H9 (cell line): ENCODE data around the gene BRWD1. TPM values are rescaled to one million over a fixed set of nuclear protein-coding genes. Genes with fewer than 3 reads are reported as not detected.

Source experiments
- DNase-seq: peaks from one replicate; pipeline ENCODE4 v3.0.0-alpha.2; 2017
- H2AFZ ChIP-seq: one replicate; pipeline ENCODE4 v1.6.1; 2013; ENCODE audit warnings: mild to moderate bottlenecking, low read length, control low read depth, moderate library complexity
- H2AK5ac ChIP-seq: 2 replicates; pipeline ENCODE4 v1.6.1; 2013; ENCODE audit warnings: low read length, control low read depth, mixed read lengths; ENCODE audit not compliant: insufficient read length
- H2BK120ac ChIP-seq: one replicate; pipeline ENCODE4 v1.6.1; 2013; ENCODE audit warnings: low read depth, mild to moderate bottlenecking, low read length, control low read depth, inconsistent platforms; ENCODE audit not compliant: poor library complexity, severe bottlenecking
- H2BK12ac ChIP-seq: 2 replicates; pipeline ENCODE4 v1.6.1; 2013; ENCODE audit warnings: low read length, control low read depth, mixed read lengths, low read depth; ENCODE audit not compliant: insufficient read length
- H2BK15ac ChIP-seq: 2 replicates; pipeline ENCODE4 v1.6.1; 2013; ENCODE audit warnings: low read depth, low read length, control low read depth
- H2BK20ac ChIP-seq: one replicate; pipeline ENCODE4 v1.6.1; 2013; ENCODE audit warnings: low read depth, mild to moderate bottlenecking, low read length, control low read depth, inconsistent platforms; ENCODE audit not compliant: poor library complexity, severe bottlenecking
- H2BK5ac ChIP-seq: 2 replicates; pipeline ENCODE4 v1.6.1; 2013; ENCODE audit warnings: low read length, control low read depth, mixed read lengths; ENCODE audit not compliant: insufficient read length
- H3K14ac ChIP-seq: 2 replicates; pipeline ENCODE4 v1.6.1; 2013; ENCODE audit warnings: low read length, control low read depth; ENCODE audit not compliant: insufficient read depth
- H3K18ac ChIP-seq: 2 replicates; pipeline ENCODE4 v1.6.1; 2013; ENCODE audit warnings: low read depth, mild to moderate bottlenecking, mixed read lengths, low read length, control low read depth; ENCODE audit not compliant: insufficient read length
- H3K23ac ChIP-seq: 2 replicates; pipeline ENCODE4 v1.6.1; 2013; ENCODE audit warnings: low read length, control low read depth, mixed read lengths, low read depth; ENCODE audit not compliant: insufficient read length
- H3K23me2 ChIP-seq: 2 replicates; pipeline ENCODE4 v1.6.1; 2013; ENCODE audit warnings: low read depth, mild to moderate bottlenecking, mixed read lengths, low read length, control low read depth; ENCODE audit not compliant: insufficient read length, poor library complexity, severe bottlenecking
- H3K27ac ChIP-seq: 2 replicates; pipeline ENCODE4 v1.5.1; 2013; ENCODE audit warnings: low read length, control low read depth, mixed read lengths, low read depth; ENCODE audit not compliant: insufficient read length
- H3K27me3 ChIP-seq: 2 replicates; pipeline ENCODE4 v1.6.1; 2013; ENCODE audit warnings: low read length, control low read depth, inconsistent platforms; ENCODE audit not compliant: insufficient read depth
- H3K4ac ChIP-seq: 2 replicates; pipeline ENCODE4 v1.6.1; 2013; ENCODE audit warnings: low read depth, mild to moderate bottlenecking, control low read depth, inconsistent platforms, low read length, moderate library complexity
- H3K4me1 ChIP-seq: 2 replicates; pipeline ENCODE4 v1.6.1; 2013; ENCODE audit warnings: low read length, control low read depth, inconsistent platforms; ENCODE audit not compliant: insufficient read depth
- H3K4me2 ChIP-seq: 2 replicates; pipeline ENCODE4 v1.6.1; 2013; ENCODE audit warnings: low read length, control low read depth, mixed read lengths; ENCODE audit not compliant: insufficient read length, insufficient read depth
- H3K56ac ChIP-seq: 2 replicates; pipeline ENCODE4 v1.6.1; 2013; ENCODE audit warnings: low read depth, mild to moderate bottlenecking, mixed read lengths, low read length, control low read depth; ENCODE audit not compliant: insufficient read length
- H3K79me1 ChIP-seq: 2 replicates; pipeline ENCODE4 v1.6.1; 2013; ENCODE audit warnings: low read depth, mild to moderate bottlenecking, moderate library complexity, low read length, control low read depth, inconsistent platforms; ENCODE audit not compliant: insufficient read depth, poor library complexity, severe bottlenecking
- H3K79me2 ChIP-seq: 2 replicates; pipeline ENCODE4 v1.6.1; 2013; ENCODE audit warnings: low read length, control low read depth, inconsistent platforms; ENCODE audit not compliant: insufficient read depth
- H3K9ac ChIP-seq: 2 replicates; pipeline ENCODE4 v1.6.1; 2013; ENCODE audit warnings: low read length, control low read depth, mixed read lengths; ENCODE audit not compliant: insufficient read length; ENCODE audit errors: extremely low read depth
- H3K9me3 ChIP-seq: one replicate; pipeline ENCODE4 v1.6.1; 2013; ENCODE audit warnings: low read depth, low read length, inconsistent platforms; ENCODE audit not compliant: control insufficient read depth
- H3T11ph ChIP-seq: one replicate; pipeline ENCODE4 v1.6.1; 2013; ENCODE audit warnings: mild to moderate bottlenecking, low read length, control low read depth, inconsistent platforms
- H4K20me1 ChIP-seq: one replicate; pipeline ENCODE4 v1.6.1; 2013; ENCODE audit not compliant: control insufficient read depth, insufficient read length, insufficient read depth
- H4K5ac ChIP-seq: 2 replicates; pipeline ENCODE4 v1.6.1; 2013; ENCODE audit warnings: low read depth, mild to moderate bottlenecking, mixed read lengths, low read length, control low read depth; ENCODE audit not compliant: insufficient read length
- H4K8ac ChIP-seq: replicated peaks from 2 replicates; pipeline ENCODE4 v1.6.1; 2013; ENCODE audit warnings: low read length, control low read depth, mixed read lengths, low read depth; ENCODE audit not compliant: insufficient read length
- H4K91ac ChIP-seq: 2 replicates; pipeline ENCODE4 v1.6.1; 2013; ENCODE audit warnings: low read depth, mild to moderate bottlenecking, moderate library complexity, mixed read lengths, low read length, control low read depth; ENCODE audit not compliant: insufficient read length
- H3K27ac Mint-ChIP-seq, 3 experiments: 2 replicates in 2 of 3; 3 replicates in 1 of 3; pipeline ENCODE4 v1.8.0; 2020 to 2021; ENCODE audit warnings: mixed read lengths in 3 of 3, mild to moderate bottlenecking in 1 of 3, moderate library complexity in 1 of 3
- H3K27me3 Mint-ChIP-seq: 2 replicates; pipeline ENCODE4 v1.8.0; 2021; ENCODE audit warnings: low read depth, mild to moderate bottlenecking, moderate library complexity, mixed read lengths
- H3K36me3 Mint-ChIP-seq, 3 experiments: 2 replicates in 2 of 3; 3 replicates in 1 of 3; pipeline ENCODE4 v1.8.0; 2020 to 2021; ENCODE audit warnings: low read depth in 3 of 3, mixed read lengths in 3 of 3; ENCODE audit not compliant: insufficient read depth in 1 of 3
- H3K4me1 Mint-ChIP-seq, 2 experiments: 2 replicates each; pipeline ENCODE4 v1.8.0; 2020; ENCODE audit warnings: mixed read lengths in 2 of 2
- H3K4me3 Mint-ChIP-seq, 2 experiments: 2 replicates in 1 of 2; 3 replicates in 1 of 2; pipeline ENCODE4 v1.8.0; 2020 to 2021; ENCODE audit warnings: mild to moderate bottlenecking in 2 of 2, mixed read lengths in 2 of 2, moderate library complexity in 1 of 2
- H3K9me3 Mint-ChIP-seq, 2 experiments: 2 replicates in 1 of 2; 3 replicates in 1 of 2; pipeline ENCODE4 v1.8.0; 2020; ENCODE audit warnings: mild to moderate bottlenecking in 2 of 2, mixed read lengths in 2 of 2, moderate library complexity in 1 of 2
- CTCF ChIP-seq: fragments of 200-600 bp; sonication (generic); conservative IDR thresholded peaks from 3 replicates; pipeline ENCODE4 v1.8.0; 2021; ENCODE audit warnings: antibody characterized with exemption, mild to moderate bottlenecking
- WGBS: extraction: QIAGEN DNeasy Blood & Tissue Kit; methylation state at CpG from one replicate; pipeline ENCODE4 v1.1.7; 2013; ENCODE audit warnings: missing lambda C conversion rate, low lambda C conversion rate, mixed read lengths; ENCODE audit not compliant: insufficient read length; ENCODE audit errors: extremely low coverage; 5-methylcytosine and 5-hydroxymethylcytosine counted together
- total RNA-seq: library from RNA; stranded (reverse); gene quantifications from 2 replicates; pipeline ENCODE4 v1.2.1, GENCODE V29; 2021

Gene BRWD1
- total RNA-seq, 1 experiment from 2014 or later = 48.4 TPM

DNA sequence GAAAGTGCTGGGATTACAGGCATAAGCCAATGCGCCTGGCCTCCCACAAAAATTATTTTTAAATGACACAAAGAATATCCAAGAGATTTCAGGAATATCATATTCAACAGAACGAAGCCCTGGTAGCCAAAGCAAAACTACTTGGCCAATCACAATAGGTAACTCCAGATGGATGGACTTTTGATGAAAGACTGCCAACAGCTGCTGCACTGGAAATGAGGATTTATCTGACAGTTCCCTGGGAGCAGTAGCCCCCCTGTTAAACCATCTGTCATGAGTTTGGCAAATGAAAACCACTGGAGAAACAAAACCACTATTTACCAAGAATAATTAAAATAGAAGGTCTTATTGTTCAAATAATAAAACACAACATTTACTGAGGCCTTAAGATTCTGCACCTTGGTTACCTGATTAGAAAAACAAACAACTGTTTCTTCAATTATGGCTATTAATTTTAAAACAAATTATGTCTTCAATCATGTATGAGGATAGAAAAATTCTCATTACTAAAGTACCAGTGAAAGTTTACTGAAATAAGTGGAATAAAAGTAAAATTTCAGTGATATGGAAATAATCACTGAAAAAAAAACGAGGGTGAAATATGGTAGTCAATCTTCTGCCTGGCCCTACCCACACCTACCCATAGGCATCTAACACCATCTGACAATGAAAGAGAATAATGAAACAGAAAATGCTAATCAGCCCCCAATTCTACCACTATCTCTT lies 95.9 kb downstream of the BRWD1 start:
- Histone ChIP-seq H3K23ac (no peak overlapping the region), H3K56ac (no peak overlapping the region), H3K9me3 (no peaks in the 10 kb centered on the region), H3K23me2 (no peaks in the 10 kb centered on the region), H3K4me2 (no peak overlapping the region), H3K79me1 (no peaks in the 10 kb centered on the region), H3K9ac (no peak overlapping the region), H2BK20ac (no peak overlapping the region), H2BK15ac (no peak overlapping the region), H4K5ac (no peak overlapping the region), H3T11ph (no peak overlapping the region), H2BK5ac (no peak overlapping the region), H3K4me1 (no peaks in the 10 kb centered on the region), H2BK120ac (no peak overlapping the region), H3K27me3 (no peaks in the 10 kb centered on the region), H4K8ac (no peak overlapping the region), H2BK12ac (no peak overlapping the region), H2AFZ (no peak overlapping the region), H3K79me2 (no peaks in the 10 kb centered on the region), H3K14ac (no peak overlapping the region), H3K27ac (no peak overlapping the region), H3K4ac (no peak overlapping the region), H3K18ac (no peak overlapping the region), H4K20me1 (no peaks in the 10 kb centered on the region), H2AK5ac (no peak overlapping the region), H4K91ac (no peak overlapping the region)
- H3K9me3 Mint-ChIP-seq = no peaks in the 10 kb centered on the region
- no peak for TF ChIP-seq CTCF
- H3K27me3 Mint-ChIP-seq = no peaks in the 10 kb centered on the region
- no peak overlapping the region for H3K4me3 Mint-ChIP-seq
- no CpG with 5 or more reads among the region's 3 CpGs for WGBS
- H3K27ac Mint-ChIP-seq = peak overlapping the region in 2 of 3 experiments; percentile 1 to 80; a peak in 1 of 7 replicates
- H3K4me1 Mint-ChIP-seq = no peaks in the 10 kb centered on the region
- peaks cover 7 to 59% (median 51%) of the 10 kb centered on the region in 3 experiments; a peak in 6 of 7 replicates for H3K36me3 Mint-ChIP-seq
- no peak for DNase-seq
